Retina (tissue), 1 donor: Measurements from ENCODE around the gene CLDN7.

Source experiments
- DNase-seq: peaks from one replicate; pipeline ENCODE4 v3.0.0-alpha.2; 2016

The CLDN7 gene

GRCh38 chr17:7218166-7218565 is 44.1 kb downstream of the CLDN7 start:
- no peak for DNase-seq

DNA sequence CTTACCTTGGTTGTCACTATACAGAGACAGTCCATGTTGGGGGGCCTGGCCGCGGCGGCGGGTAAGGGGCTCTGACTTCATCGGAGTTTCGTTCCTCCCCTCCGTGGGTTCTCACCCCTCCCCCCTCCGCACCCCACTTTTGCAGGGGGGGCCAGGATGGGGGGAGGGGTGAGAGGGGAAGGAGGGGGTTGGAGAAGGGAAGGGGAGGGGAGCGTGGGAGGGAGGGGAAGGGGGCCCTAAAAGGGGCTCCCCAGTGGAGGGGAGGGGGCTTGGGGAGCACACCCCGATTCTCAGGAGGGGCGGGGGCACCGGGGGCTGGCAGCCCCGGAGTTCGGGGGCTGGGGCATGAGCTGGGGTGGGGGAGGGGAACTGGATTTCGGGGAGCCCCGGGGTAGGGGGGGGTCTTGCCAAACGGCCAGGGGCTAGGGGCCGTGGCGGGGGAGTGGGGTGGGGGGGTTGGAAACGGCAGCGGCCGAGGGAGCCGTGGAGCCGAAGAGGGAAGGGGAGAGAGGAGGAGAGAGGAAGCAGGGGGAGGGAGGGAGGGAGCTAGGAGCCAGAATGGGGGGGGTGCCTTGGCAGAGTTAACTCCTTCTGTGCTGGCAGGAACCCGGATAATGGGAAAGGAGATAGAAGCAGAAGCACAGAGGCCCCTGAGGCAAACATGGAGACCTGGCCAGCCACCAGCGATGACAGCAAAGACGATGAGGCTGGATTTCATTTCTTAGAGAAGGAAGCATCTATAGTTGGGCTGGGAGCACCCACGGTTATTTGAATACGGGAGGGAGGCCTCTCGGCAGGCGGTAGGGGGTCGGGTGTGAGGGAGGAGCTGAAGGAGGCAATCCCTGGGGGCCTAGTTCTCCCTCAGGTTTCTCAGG is 44.9 kb downstream of the CLDN7 start:
- peak; percentile 70 for DNase-seq

GRCh38 chr17:7216242-7217112 is 45.8 kb downstream of the CLDN7 start:
- DNase-seq, result no peak

- DNase-seq, result no peak
These were observed 46.6 kb downstream of the CLDN7 start for GRCh38 chr17:7215652-7216180.

GRCh38 chr17:7215136-7215638 is 47.1 kb downstream of the CLDN7 start:
- no peak for DNase-seq

- peak; percentile 99 for DNase-seq
These were observed 47.8 kb downstream of the CLDN7 start for GRCh38 chr17:7214300-7215135.

DNA sequence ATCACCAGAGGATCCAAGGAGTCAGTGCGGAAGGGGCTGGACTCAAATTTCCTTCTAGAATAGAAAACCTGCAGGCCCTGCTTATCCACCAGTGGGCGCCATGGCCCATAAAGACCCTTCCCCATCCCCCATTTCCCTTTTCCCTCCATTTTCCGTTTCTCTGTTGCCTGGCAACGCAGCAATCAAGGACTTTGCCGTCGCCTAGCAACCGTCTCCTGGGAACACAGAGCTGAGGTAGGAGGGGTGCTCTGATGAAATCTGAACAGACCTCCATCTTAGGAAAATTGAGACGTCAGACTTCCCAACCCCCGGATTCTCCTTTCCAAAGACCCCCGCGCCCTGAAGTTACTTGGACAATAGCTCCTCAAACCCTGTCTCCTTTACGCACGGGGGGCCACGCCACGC is 48.4 kb downstream of the CLDN7 start:
- peak; percentile 98 for DNase-seq

GRCh38 chr17:7211491-7212273 is 50.6 kb downstream of the CLDN7 start:
- no peak for DNase-seq
